Glutamatergic neuron (in vitro differentiated cells): ENCODE data around the gene LTBP2. TPM values are rescaled to one million over a fixed set of nuclear protein-coding genes. Genes with fewer than 3 reads are reported as not detected.
A peak's percentile ranks its signal among the peaks of the same experiment; 100 is the strongest.

ENCODE experiments used
- DNase-seq: peaks from one replicate; pipeline ENCODE4 v3.0.0; 2022
- H3K27ac Mint-ChIP-seq: one replicate; pipeline ENCODE4 v1.8.0; 2020; ENCODE audit warnings: mild to moderate bottlenecking, mixed read lengths, inconsistent platforms; ENCODE audit not compliant: unreplicated experiment
- H3K27me3 Mint-ChIP-seq: one replicate; pipeline ENCODE4 v1.8.0; 2020; ENCODE audit warnings: mild to moderate bottlenecking, moderate library complexity, mixed read lengths, inconsistent platforms; ENCODE audit not compliant: unreplicated experiment
- H3K36me3 Mint-ChIP-seq: one replicate; pipeline ENCODE4 v1.8.0; 2020; ENCODE audit warnings: mild to moderate bottlenecking, mixed read lengths, inconsistent platforms; ENCODE audit not compliant: unreplicated experiment
- H3K4me1 Mint-ChIP-seq: one replicate; pipeline ENCODE4 v1.8.0; 2020; ENCODE audit warnings: mild to moderate bottlenecking, low read depth, mixed read lengths, inconsistent platforms; ENCODE audit not compliant: unreplicated experiment
- H3K4me3 Mint-ChIP-seq: one replicate; pipeline ENCODE4 v1.8.0; 2020; ENCODE audit warnings: mild to moderate bottlenecking, mixed read lengths, inconsistent platforms; ENCODE audit not compliant: unreplicated experiment
- H3K9me3 Mint-ChIP-seq: one replicate; pipeline ENCODE4 v1.8.0; 2020; ENCODE audit warnings: mild to moderate bottlenecking, moderate library complexity, mixed read lengths, inconsistent platforms; ENCODE audit not compliant: unreplicated experiment
- total RNA-seq: library from RNA; stranded (reverse); fragmentation: NEBNext Ultra II Directional; extraction: Animal tissue kit (Norgen Biotek cat#: 25700); gene quantifications from one replicate; pipeline ENCODE4 v1.2.1, GENCODE V29; 2021; ENCODE audit not compliant: unreplicated experiment
- TF ChIP-seq, protein P1 (sequence below): fragments of 200-600 bp; sonication (generic); IDR thresholded peaks from one replicate; pipeline ENCODE4 v1.5.0; 2021; ENCODE audit not compliant: partially characterized antibody, unreplicated experiment

Gene LTBP2
- total RNA-seq, 1 donor from 2014 or later: 1.2 TPM

DNA sequence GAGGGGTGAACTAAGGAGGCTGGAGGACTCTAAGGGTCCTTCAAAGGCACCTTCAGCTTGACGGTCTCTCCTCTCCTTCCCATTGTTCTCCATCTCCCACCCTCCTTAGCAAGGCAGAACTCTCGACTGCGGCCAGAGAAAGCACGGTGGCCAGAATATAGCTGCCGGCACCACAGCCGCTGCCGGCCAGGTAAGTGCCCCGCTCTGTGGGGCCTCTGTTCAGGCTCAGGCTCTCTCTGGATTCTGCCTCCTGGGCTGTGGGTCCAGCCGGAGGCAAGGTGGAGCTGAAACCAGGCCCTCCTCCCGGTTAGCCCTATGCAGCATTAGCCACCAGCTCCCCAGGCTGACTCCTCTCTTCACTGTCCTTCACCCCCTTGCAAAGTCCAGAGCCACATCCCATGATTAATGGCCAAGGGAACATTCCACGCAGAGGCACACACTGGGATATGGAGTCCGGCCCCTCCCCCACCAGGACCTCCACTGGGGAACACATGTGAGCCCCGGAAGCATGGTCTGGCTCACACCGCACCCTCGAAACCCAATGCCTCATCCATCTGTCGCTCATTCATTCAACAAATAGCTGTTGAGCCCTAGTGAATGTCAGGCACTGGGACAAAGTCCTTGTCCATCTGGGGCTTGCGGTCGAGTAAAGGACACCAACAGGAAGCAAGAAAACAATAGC, 25.2 kb downstream of the LTBP2 start:
- Mint-ChIP-seq H3K27ac (peak overlapping the region; percentile 55), H3K4me3 (peak overlapping the region; percentile 20), H3K36me3 (peaks cover 4% of the 10 kb centered on the region), H3K9me3 (peaks cover 2% of the 10 kb centered on the region), H3K27me3 (peaks cover 5% of the 10 kb centered on the region), H3K4me1 (peaks cover 8% of the 10 kb centered on the region)
- no peak for DNase-seq
- TF ChIP-seq, protein P1, sequence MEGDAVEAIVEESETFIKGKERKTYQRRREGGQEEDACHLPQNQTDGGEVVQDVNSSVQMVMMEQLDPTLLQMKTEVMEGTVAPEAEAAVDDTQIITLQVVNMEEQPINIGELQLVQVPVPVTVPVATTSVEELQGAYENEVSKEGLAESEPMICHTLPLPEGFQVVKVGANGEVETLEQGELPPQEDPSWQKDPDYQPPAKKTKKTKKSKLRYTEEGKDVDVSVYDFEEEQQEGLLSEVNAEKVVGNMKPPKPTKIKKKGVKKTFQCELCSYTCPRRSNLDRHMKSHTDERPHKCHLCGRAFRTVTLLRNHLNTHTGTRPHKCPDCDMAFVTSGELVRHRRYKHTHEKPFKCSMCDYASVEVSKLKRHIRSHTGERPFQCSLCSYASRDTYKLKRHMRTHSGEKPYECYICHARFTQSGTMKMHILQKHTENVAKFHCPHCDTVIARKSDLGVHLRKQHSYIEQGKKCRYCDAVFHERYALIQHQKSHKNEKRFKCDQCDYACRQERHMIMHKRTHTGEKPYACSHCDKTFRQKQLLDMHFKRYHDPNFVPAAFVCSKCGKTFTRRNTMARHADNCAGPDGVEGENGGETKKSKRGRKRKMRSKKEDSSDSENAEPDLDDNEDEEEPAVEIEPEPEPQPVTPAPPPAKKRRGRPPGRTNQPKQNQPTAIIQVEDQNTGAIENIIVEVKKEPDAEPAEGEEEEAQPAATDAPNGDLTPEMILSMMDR: no peak

DNA sequence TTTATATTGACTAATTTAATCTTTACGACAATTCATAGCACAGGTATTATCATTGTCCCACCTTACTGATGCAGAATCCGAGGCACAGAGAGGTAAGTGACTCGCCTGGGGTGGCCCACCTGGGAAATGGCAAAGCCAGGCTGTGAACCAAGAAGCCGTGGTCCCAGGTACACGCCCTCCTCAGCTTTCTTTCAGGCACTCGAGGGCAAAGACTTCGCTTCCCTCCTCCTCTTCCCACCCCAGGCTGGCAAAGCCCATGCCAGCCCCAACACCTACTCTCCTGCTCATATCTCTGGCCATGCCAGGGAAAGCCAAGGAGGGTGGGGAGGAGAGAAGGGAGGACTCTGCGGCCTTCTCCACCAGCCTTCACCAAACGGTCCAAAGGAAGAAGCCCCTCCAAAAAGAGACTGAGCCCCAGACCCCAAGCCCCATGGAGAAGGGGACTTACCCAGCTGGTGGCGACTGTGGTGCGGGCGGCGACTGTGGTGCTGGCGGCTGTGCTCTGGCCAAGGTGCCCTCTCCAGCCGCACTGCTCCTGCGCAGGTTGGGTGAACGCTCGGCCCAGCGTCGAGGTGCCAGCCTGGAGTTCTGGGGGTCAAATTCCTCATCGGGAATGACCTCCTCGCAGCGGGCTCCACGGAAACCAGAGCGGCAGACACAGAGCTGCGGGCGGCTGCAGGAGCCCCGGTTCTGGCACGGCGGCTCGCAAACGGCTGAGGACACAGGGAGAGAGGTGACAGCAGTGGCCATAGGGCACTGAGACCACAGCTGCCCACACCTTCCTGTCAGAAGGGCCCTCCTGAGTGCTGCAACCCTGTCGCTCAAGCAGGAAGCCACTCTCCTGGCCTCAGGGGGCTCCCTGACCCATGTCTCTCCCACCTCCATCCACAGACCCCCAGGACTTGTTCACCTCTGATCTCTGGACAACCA, 26.4 kb downstream of the LTBP2 start:
- peaks cover 5% of the 10 kb centered on the region for H3K27me3 Mint-ChIP-seq
- no peak overlapping the region for H3K4me3 Mint-ChIP-seq
- H3K9me3 Mint-ChIP-seq: no peaks in the 10 kb centered on the region
- H3K36me3 Mint-ChIP-seq: peaks cover 4% of the 10 kb centered on the region
- TF ChIP-seq, protein P1: no peak
- H3K27ac Mint-ChIP-seq: no peak overlapping the region
- peaks cover 8% of the 10 kb centered on the region for H3K4me1 Mint-ChIP-seq
- peak; percentile 6 for DNase-seq

DNA sequence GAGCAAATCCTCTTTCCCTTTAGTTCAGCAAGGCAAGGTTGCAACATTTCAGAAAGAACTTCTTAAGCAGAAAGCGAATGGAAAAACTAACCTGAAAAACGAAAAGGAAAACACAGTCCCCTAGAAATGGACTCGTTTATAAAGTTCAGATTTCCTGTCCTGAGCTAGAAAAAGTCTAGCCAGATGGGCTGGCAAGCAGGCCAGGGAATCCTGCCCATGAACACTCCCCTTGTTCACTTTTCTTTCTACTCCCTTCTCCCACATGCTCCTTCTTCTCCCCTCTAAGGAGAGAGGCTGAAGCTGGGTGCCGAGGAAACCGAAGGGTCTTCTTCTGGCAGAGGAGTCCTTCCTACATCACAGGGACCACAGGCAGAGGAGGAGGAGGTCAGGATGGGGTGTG, 27.1 kb downstream of the LTBP2 start:
- Mint-ChIP-seq H3K9me3 (no peaks in the 10 kb centered on the region), H3K27me3 (peaks cover 5% of the 10 kb centered on the region), H3K36me3 (peaks cover 4% of the 10 kb centered on the region), H3K4me3 (no peak overlapping the region), H3K27ac (no peak overlapping the region), H3K4me1 (peaks cover 8% of the 10 kb centered on the region)
- DNase-seq: peak; percentile 5
- TF ChIP-seq, protein P1: no peak

DNA sequence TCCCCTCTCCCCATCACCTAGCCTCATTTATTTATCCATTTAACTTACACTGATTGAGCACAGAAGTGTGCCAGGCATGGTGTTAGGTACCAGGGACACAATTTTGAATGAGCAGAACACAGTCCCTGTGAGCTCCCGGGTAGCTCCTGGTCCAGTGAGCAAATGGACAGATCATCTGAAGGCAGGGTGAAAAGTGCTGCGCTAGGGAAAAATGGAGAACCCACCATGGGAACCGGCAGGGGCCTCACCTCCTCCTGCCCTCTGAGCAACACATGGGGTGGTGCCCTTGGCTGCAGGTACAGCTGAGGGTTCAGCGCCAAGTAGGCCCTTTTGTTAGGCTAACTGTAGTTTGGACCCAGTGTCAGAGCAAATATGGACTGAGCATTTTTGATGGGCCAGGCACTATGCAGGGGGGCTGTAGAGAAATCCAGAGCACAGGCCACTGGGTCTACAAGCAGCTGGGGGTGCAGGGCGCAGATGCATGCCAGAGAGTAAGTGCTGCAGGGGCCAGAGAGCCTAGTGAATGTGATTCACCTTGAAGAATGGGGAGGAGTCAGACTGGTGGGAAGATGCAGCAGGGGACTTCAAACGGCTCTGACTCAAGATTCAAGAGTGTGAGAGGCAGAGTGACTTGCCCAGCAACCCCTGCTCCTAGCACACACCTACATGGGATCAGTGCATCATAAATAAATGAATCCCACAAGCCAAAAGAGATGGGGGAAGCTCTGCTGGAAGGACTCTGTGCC, 28.2 kb downstream of the LTBP2 start:
- Mint-ChIP-seq H3K4me1 (peaks cover 8% of the 10 kb centered on the region), H3K9me3 (no peaks in the 10 kb centered on the region), H3K36me3 (peaks cover 4% of the 10 kb centered on the region), H3K27me3 (peaks cover 5% of the 10 kb centered on the region), H3K4me3 (no peak overlapping the region), H3K27ac (no peak overlapping the region)
- peak; percentile 2 for DNase-seq
- TF ChIP-seq, protein P1: no peak
